ENCODE results near the gene SNIP1.
"Not testable (repeated sequence)": the region's sequence is repeated elsewhere in the genome, so short reads cannot be mapped to it uniquely, and the experiment has no call there.

Gene SNIP1

GRCh38 chr1:37509181-37509580 is 44.9 kb downstream of the SNIP1 start:
- no peak for DNase-seq

GRCh38 chr1:37506740-37507139 is 47.4 kb downstream of the SNIP1 start:
- no peak for DNase-seq

GRCh38 chr1:37502791-37503190 is 51.3 kb downstream of the SNIP1 start:
- not testable (repeated sequence) for DNase-seq

- DNase-seq, result no peak
Measured at GRCh38 chr1:37502104-37502503, 52.0 kb downstream of the SNIP1 start.

GRCh38 chr1:37501661-37502060 is 52.4 kb downstream of the SNIP1 start:
- DNase-seq, result no peak

- peak; percentile 26 to 54 for DNase-seq
Measured at GRCh38 chr1:37498872-37499617, 55.0 kb downstream of the SNIP1 start.

GRCh38 chr1:37497832-37498231 is 56.3 kb downstream of the SNIP1 start:
- peak; percentile 77 to 84 for DNase-seq

- DNase-seq, result no peak
Measured at GRCh38 chr1:37495875-37496274, 58.2 kb downstream of the SNIP1 start.

- DNase-seq, result no peak
Measured at GRCh38 chr1:37493336-37494098, 60.6 kb downstream of the SNIP1 start.

- no peak for DNase-seq
Measured at GRCh38 chr1:37487619-37487984, 66.5 kb downstream of the SNIP1 start.

GRCh38 chr1:37486680-37487618 is 67.1 kb downstream of the SNIP1 start:
- peak; percentile 26 to 52 for DNase-seq

- no peak for DNase-seq
Measured at GRCh38 chr1:37485902-37486679, 68.0 kb downstream of the SNIP1 start.
